ENCODE results near the gene MICAL3.

Gene MICAL3

DNA sequence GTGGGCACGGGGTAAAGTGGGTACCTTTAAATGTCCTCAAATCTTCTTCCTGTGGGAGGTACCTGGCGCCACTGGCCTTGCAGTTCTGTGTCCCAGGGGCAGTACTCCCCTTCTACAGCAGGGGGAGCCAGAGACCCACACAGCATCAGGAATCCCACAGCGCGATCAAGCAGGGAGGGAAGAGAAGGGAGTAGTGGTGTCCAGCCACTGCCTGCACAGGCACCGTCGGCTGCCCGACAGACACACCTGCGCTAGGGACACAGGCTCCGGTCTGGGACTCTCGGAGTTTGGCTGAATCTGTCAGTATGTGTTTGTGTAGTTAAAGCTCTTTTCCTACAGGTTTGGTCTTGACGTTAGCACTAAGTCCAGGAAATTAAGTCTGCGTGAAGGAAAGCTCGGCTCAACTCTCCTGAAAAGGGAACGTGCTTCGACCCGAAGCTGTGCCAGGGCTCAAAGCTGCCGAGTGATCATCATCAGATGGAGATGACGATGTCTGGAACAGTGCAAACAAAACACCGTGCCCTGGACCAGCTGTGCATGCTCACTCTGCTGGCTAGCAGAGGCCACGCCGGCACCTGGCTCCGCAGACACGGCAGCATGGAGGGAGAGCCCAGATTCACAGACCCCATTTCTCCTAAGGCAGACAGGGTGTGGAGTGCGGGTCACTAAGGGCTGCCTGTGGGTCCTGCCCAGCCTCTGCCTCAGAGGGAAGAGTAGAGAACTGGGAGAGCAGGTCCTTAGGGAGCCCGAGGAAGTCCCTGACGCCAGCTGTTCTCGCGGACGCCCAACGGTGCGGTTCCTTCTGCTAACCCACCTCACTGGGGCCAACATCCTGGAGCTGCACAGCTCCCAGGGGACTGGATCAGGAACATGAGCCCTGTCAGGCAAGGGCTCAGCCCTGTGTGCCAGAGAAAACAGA lies 194.1 kb downstream of the MICAL3 start:
- DNase-seq = peak; percentile 77

DNA sequence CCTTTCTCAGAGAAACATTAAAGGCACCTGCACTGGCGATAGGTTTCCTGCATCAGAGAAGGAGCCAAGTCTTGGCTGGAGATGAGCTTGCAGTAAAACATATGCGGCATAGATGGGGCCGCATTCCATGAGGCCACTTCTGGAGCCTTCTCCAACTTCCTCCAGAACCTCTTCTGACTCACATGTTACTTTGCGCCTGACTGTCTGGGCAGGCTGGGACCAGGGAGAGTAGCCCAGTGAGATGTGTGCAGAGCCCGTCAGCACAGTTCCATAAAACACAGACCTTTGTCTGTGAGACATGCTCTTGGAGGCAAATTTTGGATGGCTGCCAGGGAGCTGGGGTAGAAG lies 194.7 kb downstream of the MICAL3 start:
- no peak for DNase-seq

DNA sequence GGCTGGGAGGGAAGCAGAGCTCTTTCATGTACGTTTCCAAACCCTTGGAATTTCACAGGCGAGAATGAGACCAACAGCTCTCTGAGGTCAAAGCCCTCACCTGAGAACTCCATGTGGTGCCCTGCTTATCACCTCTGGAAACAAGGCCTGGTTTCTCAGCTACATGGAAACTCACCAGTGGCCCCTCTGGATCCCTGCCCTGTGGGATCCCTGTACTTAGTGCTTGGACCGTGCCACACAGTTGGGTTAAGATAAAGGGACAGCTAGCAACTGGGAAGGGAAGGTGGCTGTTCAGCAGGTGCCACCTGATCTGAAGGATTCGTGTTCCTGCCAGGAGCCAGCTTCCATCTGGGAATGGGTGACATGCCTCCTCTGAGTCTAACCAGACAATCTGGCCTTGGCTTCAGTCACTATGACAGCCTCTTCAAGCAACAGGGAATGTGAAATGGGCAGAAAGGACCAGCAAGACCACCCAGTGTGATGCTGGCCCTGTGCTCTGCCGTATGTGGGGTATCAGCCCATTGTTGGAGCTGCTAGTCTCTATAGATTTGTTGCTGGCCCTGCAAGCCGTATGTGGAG lies 195.8 kb downstream of the MICAL3 start:
- no peak for DNase-seq

DNA sequence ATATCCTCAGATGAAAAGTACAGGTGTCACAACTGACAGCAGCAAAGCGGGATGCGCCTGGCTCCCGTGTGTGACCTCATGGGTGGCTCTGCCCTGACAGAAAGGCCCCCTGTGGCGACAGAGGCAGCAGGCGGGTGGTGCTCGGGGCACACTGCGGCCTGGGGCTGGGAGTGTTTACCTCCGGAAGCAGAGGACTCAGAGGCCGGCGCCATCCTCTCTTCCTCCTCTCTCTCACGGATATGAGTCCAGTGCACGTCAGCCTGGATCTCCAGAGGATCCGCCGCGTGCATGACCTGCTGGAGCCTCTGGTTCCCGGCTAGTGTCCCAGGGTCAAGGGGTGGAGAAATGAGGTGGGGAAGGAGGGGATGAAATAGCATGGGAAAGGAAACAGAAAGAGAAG lies 196.9 kb downstream of the MICAL3 start:
- no peak for DNase-seq

DNA sequence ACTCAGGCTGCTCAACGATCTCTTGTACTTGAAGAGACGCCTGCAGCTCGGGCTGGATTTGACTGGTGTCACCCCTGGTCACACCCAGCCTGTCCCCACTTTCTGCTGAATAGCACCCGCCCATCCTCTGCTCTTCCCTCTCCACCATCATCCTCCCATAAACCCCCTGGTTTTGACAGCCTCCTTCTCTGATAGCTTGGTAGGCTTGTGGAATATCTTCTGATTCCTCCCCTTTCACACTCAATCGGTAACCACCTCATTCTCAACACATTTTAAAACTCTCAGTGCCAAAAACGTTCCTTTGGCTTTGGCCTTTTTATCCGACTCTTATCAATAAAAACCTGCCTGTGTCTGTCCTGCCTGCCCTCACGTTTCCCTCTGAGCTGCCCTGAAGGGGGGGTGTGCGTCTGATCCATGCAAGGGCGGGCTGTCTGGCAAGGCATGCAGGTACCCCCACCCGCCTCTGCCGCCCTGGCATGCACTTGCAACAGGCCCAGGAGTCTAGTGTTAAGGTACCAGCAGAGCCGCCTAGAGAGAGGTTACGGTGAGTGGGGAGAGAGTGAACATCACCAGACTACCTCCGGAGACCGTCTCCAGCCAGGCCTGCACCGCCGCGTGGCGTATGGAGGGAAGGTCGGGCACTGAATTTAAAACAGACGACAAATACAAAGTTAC lies 198.3 kb downstream of the MICAL3 start:
- DNase-seq = no peak

DNA sequence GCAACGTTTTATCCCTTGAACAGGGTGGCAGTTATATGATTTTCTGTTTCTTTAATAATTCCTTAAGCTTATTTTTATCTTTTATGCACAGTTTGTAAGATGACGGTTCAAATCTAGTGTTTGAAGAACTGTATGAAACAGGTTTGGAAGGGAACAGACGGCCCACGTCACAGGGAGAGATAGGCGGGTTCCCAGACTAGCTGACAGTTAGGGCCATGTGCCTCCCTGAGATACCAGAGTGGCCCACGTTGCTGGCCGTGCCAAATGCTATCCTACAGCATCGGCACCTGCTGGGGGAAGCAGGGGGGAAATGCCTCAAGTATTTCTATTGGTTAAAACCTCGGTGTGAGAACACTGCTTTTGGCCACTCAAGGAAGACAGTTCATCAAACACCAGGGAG lies 199.9 kb downstream of the MICAL3 start:
- no peak for DNase-seq

DNA sequence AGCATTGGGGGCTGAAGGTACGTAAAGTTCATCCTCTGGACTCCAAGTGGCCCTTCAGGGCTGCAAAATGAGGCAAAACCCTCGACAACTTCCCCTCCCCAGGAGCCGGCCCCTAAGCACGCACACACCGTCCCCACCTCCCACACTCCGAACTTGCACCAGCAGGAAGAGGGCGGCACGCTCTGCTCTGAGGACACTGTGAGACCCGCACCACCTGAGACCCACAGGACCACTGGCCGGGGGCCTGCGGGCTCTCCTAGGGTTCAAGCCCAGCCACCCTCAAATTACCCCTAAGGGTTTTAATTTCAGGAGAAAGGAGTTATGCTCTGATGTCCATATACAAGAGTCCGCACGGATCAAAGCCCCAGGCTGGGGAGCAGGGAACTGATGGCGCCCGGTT lies 200.4 kb downstream of the MICAL3 start:
- DNase-seq = no peak

DNA sequence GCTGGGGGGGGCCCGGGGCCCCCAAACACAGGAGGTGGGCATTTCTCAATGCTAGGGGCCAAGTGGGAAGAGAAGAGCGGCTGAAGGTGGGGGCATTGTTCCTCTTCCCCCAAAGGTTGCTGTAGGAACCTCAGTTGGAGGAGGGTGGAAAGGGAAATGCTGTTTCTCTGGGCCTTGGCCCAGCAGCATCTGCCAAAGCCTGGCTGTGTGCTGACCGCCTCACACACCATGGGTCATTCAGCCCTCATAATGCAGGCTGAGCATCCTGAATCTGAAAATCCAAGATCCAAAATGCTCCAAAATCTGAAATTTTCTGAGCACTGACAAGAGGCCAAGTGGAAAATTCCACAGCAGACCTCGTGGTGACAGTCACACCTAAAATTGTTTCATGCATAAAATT lies 201.1 kb downstream of the MICAL3 start:
- DNase-seq = no peak

DNA sequence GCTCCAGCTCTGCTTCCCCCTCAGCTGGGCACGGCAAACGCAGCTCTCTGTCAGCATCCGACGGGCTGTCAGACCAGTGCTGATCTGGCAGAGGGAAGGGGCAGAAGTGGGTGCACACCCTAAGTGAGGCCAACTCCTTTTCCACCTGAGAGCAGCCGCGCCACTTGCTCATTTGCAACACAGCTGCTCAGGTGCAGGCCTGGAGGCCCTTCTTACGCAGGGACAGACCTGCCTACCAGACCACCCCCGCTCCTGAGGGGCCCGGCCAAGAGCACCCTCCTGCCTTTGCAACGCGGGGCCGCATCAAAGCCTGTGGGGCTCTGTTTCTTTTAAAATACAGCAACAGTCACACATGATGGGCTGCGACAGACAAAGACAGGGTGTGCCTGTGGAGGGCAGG lies 202.3 kb downstream of the MICAL3 start:
- no peak for DNase-seq

DNA sequence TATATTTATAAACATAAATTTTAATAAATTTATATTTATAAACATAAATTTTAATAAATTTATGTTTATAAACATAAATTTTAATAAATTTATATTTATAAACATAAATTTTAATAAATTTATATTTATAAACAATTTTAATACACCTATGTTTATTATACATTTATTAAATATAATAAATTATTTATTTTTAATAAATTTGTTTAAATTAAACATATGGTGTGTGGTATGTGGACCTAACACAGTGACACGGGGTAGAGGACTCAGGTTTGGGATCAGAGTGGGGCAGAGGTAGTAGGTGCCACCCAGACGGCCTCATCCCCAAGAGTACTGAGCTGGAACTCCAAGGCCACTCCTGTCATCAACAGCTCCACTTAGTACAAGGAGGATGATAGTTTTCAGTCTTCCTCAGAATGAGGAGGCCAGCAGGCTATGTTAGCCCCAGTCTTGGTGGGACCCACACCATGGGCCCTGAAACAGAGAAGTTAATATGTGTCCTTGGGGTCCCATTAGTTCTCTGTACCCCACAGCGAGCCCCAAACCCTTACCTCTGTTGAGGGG lies 203.4 kb downstream of the MICAL3 start:
- no peak for DNase-seq

DNA sequence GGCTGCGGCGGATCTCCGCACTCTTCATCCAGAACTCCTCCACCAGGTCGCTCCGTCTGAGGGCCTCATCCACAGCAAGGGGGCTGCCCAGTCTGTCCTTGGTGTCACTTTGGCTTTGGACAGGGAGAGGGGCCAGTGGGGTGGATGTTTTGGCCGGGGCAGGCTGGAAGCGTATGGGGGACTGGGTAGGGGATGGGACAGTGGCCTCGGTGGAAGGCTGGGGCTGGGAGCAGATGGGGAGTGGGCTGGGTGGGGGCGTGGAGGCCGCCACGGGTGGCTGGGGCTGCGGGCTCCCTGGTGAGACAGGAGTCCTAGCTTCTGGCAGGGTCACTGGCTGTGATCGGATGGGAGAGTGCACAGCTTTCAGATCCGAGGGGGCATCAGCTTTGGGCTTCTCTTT lies 205.7 kb downstream of the MICAL3 start:
- no peak for DNase-seq

DNA sequence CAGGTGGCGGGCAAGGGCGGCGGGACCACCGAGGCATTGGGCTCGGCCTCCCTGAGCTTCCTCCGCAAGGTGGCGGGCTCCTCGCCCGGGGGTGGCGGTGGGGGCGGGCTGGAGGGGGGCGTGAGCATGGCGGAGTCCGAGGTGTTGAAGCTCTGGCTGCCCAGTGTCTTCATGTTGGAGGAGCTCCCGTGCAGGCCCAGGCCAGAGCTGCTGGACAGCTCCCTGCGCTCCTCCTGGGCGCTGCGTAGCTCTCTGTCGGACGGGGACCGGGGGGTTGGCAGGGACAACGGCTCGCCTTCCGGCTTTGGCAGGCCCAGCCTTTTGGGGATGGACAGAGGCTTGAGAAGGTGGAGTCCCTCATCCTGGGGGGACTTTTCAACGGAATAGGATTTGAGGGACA lies 206.2 kb downstream of the MICAL3 start:
- no peak for DNase-seq

DNA sequence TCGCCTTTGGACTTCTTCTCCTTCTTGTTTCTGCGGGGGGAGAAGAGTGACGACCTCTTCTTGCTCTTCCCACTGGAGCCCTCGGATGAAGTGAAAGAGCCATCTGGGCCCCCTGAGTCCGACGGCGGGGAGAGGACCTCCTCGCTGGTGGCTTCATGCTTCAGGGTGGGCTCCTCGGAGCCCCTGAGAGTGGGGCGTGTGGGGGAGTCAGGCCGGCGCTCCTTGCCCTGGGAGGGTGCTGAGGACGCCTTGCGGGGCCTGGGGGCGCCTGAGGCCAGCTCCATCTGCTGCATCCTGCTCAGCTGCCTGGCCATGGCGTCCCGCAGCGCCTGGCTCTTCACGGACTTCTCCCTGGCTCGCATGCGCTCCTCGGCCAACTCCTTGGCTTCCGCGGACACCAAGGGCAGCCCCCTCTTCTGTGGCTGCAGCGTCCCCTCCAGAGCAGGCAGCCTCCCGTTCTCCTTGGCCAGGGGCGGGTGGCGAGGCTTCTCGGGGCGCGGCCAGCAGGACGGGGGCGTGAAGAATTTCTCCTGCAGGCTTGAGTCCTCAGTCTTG lies 206.8 kb downstream of the MICAL3 start:
- no peak for DNase-seq

DNA sequence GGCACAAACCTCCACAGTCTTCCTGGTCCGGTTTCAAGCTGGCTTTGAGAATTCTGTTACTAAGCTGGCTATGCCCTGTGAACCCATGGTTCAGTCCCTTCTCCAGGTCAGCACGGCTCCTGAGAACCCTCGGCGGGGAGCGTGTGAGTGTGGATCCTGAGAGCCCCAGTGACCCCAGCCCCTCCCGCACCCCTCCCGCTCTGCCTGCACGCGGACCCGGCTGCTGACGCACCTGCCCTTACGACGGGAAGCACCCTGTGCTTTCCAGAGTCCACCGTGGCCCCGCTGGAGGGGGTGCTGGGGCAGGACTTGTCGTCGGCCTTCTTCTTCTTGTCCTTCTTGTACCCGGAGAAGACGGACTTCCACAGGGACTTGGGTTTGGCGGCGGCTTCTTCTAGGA lies 207.3 kb downstream of the MICAL3 start:
- no peak for DNase-seq

DNA sequence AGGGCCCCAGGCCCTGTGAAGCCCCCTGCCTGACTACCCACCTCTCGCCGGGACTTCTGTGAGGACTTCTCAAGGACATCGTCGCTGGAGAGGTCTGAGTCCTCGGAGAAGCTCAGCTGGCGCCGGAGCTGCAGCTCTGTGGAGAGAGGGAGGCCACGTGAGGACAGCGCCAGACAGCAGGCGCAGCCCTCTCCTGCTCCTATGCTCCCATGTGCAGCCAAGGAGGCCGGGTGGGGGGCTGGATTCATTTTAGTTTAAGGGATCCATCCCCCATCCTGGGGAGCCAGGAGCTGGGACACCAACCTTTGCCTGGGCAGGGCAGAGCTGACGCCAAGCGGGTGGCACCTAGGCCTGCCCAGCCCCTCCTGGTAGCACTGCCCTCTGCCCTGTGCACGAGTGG lies 207.7 kb downstream of the MICAL3 start:
- DNase-seq = no peak

DNA sequence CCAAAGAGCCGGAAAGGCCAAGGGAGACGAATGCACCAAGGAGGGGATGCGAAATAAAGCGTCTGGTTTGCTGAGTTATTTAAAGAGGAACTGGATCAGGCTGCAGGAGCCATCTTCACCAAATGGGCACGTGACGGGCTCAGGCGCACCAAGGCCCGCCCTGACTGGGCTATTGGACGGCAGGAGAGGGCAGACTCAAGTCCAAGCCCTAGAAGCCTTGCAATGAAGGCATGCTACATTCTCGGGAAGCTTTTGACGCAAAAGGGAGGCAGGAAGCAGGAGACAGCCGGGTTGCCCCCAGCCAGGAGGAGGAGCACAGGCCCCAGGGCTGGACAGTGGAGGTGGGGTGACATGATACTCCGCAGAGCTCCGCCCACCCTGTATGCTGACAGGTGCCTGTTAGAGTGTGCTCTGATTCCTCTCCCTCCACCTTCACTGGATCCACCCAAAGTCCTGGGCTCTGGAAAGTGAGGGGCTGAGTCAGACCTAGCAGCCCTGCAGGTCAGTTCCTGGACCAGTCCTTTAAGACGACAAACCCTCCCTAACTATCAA lies 208.6 kb downstream of the MICAL3 start:
- DNase-seq = no peak

DNA sequence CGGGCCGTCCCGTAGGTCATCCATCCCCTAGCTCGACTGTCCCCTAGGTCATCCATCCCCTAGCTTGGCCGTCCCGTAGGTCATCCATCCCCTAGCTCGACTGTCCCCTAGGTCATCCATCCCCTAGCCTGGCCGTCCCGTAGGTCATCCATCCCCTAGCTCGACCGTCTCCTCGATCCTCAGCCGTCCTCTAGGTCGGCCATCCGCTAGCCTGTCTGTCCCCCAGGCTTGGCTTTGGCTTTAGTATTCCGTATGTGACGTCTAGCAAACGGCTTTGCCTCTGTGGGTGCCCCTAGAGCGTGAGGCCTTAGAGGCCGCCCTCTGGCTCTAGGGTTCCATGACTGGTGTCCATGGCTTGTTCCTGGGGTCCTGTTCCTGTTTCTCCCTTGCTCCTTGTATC lies 209.5 kb downstream of the MICAL3 start:
- DNase-seq = no peak

DNA sequence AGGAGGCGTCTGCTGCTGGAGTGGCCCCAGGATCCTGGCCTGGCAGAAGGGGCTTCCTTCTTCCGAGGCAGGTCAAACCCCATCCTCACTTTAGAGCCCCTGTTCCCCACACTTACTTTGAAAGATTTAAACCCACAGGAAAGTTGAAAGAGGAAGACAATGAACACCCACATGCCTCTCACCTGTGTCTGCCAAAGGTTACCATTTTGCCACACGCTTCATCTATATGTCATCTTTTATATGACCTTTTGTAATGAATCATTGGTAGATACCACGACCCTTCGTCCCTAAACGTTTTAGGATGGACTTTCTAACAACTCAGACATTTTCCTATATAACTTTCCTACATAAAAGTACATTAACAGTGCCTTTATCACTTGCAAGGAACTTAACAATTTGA lies 210.3 kb downstream of the MICAL3 start:
- no peak for DNase-seq

DNA sequence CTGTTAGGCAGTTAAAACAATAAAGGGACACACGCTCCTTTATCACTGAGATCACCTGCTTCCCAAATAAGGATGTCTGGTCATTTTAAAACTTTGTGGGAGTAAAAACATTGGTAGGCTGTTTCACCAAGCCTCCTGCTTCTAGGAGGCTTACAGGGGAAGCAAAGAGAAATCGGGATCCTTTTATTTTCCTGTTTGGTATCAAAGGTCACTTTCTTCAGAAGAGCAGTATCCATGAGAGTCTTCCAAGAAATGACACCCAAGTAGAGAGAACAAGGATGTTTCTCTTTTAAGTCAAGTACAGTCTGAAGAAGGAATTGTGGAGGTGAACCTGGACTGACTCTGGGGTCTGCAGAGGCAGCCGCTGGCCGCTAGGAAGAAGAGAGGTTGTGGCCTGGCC lies 213.2 kb downstream of the MICAL3 start:
- no peak for DNase-seq

DNA sequence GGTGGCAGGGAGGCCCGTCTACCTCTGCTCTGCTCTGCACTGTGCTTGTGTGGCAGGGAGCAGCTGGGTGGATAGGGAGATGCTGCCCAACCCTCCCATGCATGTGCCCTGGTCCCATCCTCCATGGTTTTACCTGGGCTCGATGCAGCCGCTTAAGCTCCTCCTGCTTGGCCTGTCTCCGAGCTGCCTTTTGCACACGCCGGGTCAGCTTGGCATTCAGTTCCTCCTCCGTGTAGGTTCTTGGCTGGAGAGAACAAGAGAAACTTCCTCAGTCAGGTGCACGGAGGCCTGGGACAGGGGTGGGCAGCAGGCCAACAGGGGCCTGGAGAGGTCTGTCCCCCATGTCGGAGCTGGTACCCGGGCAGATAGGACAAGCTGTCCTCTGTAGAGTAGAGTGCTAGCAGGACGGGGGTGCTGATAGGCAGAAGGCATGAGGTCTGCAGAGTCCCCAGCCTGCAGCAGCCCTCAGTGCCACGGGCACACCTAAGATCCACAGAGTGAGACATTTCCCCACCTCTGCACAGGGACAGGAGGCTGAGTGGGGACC lies 213.7 kb downstream of the MICAL3 start:
- DNase-seq = no peak

DNA sequence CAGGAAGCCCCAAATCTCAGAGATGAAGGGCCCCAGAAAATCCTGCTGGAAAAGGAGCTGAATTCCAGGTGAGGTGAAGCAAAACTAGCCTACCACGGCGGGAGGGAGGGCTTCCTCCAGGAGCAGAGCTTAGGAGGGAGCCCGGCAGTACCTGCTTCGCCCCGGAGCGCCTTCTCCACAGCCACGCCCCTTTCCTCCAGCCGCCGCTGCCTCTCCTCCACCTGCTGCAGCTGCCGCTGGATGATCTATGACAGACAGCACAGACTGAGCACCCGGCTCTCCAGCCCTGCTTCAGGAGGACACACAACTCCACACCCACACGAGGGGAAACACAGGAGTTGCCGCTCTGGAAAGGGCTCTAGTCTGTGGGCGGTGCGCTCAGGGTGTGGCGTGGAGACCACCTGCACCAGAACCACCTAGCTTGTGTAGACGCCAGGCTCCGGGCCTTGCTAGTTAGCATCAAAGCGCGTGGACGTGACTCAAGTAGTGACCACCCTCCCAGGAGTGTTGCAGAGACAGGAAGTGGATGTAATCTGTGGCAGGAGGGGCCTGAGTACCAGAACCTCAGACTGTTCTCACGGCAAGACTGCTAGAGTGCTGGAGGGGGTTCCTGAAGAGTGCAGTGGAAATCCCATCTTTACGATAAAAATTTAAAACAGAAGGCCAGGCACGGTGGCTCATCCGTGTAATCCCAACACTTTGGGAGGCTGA lies 215.5 kb downstream of the MICAL3 start:
- DNase-seq = no peak

Data from EL (cell line).